PFSK-1 (cell line): ENCODE measurements around the gene NEGR1.

Experiments used
- FOXP2 ChIP-seq: optimal IDR thresholded peaks from 2 replicates; pipeline ENCODE3; 2011; ENCODE audit warnings: borderline replicate concordance, control low read depth, inconsistent platforms; ENCODE audit not compliant: insufficient read depth; ENCODE audit errors: extremely low read length, extremely low read depth
- POLR2AphosphoS5 ChIP-seq: IDR thresholded peaks from 2 replicates; pipeline ENCODE4 v1.6.1; 2012; ENCODE audit warnings: low read depth, mild to moderate bottlenecking, control low read depth, low read length, moderate library complexity
- REST ChIP-seq, 2 experiments: IDR thresholded peaks; 2 replicates each; pipeline versions ENCODE4 v1.6.1 to v1.8.0; 2011 to 2012; ENCODE audit warnings: low read depth in 2 of 2, low read length in 2 of 2, control low read depth in 1 of 2, inconsistent platforms in 1 of 2, mild to moderate bottlenecking in 1 of 2, moderate library complexity in 1 of 2; ENCODE audit not compliant: insufficient read depth in 1 of 2
- SIN3A ChIP-seq: IDR thresholded peaks from 2 replicates; pipeline ENCODE4 v1.6.1; 2012; ENCODE audit warnings: mild to moderate bottlenecking, low read length, moderate library complexity, borderline replicate concordance; ENCODE audit not compliant: insufficient read depth
- TAF1 ChIP-seq: IDR thresholded peaks from 2 replicates; pipeline ENCODE4 v1.6.1; 2012; ENCODE audit warnings: low read length, control low read depth, borderline replicate concordance; ENCODE audit not compliant: insufficient read depth

The NEGR1 gene

GRCh38 chr1:71532343-71532742 is 750.0 kb downstream of the NEGR1 start:
- TF ChIP-seq FOXP2: no peak
- no peak for TF ChIP-seq SIN3A
- TF ChIP-seq REST (IDR thresholded peaks at IDR 0.05; ENCODE audit: insufficient read depth in 1 of 2, low read depth in 2 of 2, low read length in 2 of 2): no peak
- TF ChIP-seq TAF1: no peak
- TF ChIP-seq POLR2AphosphoS5: no peak

GRCh38 chr1:71526824-71527223 is 755.5 kb downstream of the NEGR1 start:
- TF ChIP-seq TAF1 (no peak), REST (IDR thresholded peaks at IDR 0.05; ENCODE audit: insufficient read depth in 1 of 2, low read depth in 2 of 2, low read length in 2 of 2) (no peak), FOXP2 (no peak), SIN3A (no peak), POLR2AphosphoS5 (no peak)

- TF ChIP-seq SIN3A (no peak), REST (IDR thresholded peaks at IDR 0.05; ENCODE audit: insufficient read depth in 1 of 2, low read depth in 2 of 2, low read length in 2 of 2) (no peak), POLR2AphosphoS5 (no peak), TAF1 (no peak), FOXP2 (no peak)
Observed at GRCh38 chr1:71522721-71523120, 759.6 kb downstream of the NEGR1 start.

- TF ChIP-seq FOXP2 (no peak), TAF1 (no peak), POLR2AphosphoS5 (no peak), SIN3A (no peak), REST (IDR thresholded peaks at IDR 0.05; ENCODE audit: insufficient read depth in 1 of 2, low read depth in 2 of 2, low read length in 2 of 2) (no peak)
Observed at GRCh38 chr1:71521655-71522264, 760.6 kb downstream of the NEGR1 start.

GRCh38 chr1:71511505-71511904 is 770.8 kb downstream of the NEGR1 start:
- TF ChIP-seq FOXP2 (no peak), SIN3A (no peak), REST (IDR thresholded peaks at IDR 0.05; ENCODE audit: insufficient read depth in 1 of 2, low read depth in 2 of 2, low read length in 2 of 2) (no peak), POLR2AphosphoS5 (no peak), TAF1 (no peak)
